ENCODE results near the gene CCDC63.
"Not testable (repeated sequence)": the region's sequence is repeated elsewhere in the genome, so short reads cannot be mapped to it uniquely, and the experiment has no call there.

Gene CCDC63

GRCh38 chr12:110943373-110943772, 96.6 kb downstream of the CCDC63 start:
- Histone ChIP-seq H3K27ac (no peak overlapping the region), H3K9me3 (ENCODE audit: severe bottlenecking) (peaks cover 18% of the 10 kb centered on the region), H3K27me3 (ENCODE audit: insufficient read depth, low read depth, severe bottlenecking) (no peaks in the 10 kb centered on the region), H3K4me3 (ENCODE audit: low read depth, low read length) (no peak overlapping the region), H3K36me3 (no peaks in the 10 kb centered on the region)
- no peak for DNase-seq
- TF ChIP-seq CTCF (IDR thresholded peaks at IDR 0.05; ENCODE audit: low read depth, low read length): no peak

GRCh38 chr12:110948041-110948440, 101.3 kb downstream of the CCDC63 start:
- Histone ChIP-seq H3K27ac (no peak overlapping the region), H3K4me3 (ENCODE audit: low read depth, low read length) (no peak overlapping the region), H3K9me3 (ENCODE audit: severe bottlenecking) (peaks cover 17% of the 10 kb centered on the region), H3K27me3 (ENCODE audit: insufficient read depth, low read depth, severe bottlenecking) (no peaks in the 10 kb centered on the region), H3K36me3 (no peaks in the 10 kb centered on the region)
- no peak for DNase-seq
- no peak for TF ChIP-seq CTCF (IDR thresholded peaks at IDR 0.05; ENCODE audit: low read depth, low read length)

- not testable (repeated sequence) for H3K27ac ChIP-seq; H3K27me3 ChIP-seq (ENCODE audit: insufficient read depth, low read depth, severe bottlenecking); DNase-seq; H3K36me3 ChIP-seq; H3K4me3 ChIP-seq (ENCODE audit: low read depth, low read length)
- H3K9me3 ChIP-seq (ENCODE audit: severe bottlenecking): peaks cover 15% of the 10 kb centered on the region
Observed at GRCh38 chr12:110950466-110950865, 103.7 kb downstream of the CCDC63 start.

GRCh38 chr12:110950867-110951266, 104.1 kb downstream of the CCDC63 start:
- H3K36me3 ChIP-seq; H3K4me3 ChIP-seq (ENCODE audit: low read depth, low read length); H3K27ac ChIP-seq; DNase-seq; H3K27me3 ChIP-seq (ENCODE audit: insufficient read depth, low read depth, severe bottlenecking): not testable (repeated sequence)
- H3K9me3 ChIP-seq (ENCODE audit: severe bottlenecking): peaks cover 11% of the 10 kb centered on the region
